ENCODE data around the gene RCVRN. TPM values are rescaled to one million over a fixed set of nuclear protein-coding genes. Genes with fewer than 3 reads are reported as not detected.

RCVRN gene
- total and polyA plus RNA-seq, 2 of the 4 experiments (the other 2 are of a cell fraction), result not detected

DNA sequence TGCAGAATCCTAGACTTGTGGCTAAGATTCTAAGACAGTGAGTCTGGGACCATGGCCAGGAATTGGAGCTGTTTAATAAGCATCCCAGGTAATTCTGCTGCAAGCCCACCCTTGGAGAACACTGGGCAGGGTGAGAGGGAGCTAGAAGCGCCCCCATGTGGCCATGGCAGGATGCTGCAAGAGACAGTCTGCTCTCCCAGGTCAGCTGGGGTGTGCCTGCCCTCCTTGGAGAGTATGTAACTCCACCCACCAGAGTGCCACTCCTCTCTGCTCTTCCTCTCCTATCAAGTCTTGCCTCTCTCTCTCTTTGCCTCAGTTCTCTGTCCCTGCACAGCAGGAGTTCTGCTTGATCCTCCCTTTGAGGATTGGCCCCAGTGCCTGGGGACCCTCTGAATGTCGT is 14.9 kb downstream of the RCVRN start:
- Histone ChIP-seq H3K9ac (ENCODE audit: low read depth, low read length) (no peak overlapping the region), H3K4me3 (ENCODE audit: insufficient read depth, low read depth, low read length) (no peak overlapping the region), H2BK5ac (ENCODE audit: low read depth, low read length, poor library complexity, severe bottlenecking) (no peak overlapping the region), H3K9me1 (ENCODE audit: insufficient read depth, low read length) (no peaks in the 10 kb centered on the region), H2BK20ac (ENCODE audit: low read depth, low read length) (no peak overlapping the region), H3K56ac (ENCODE audit: extremely low read depth, insufficient read depth, low read length) (no peak overlapping the region), H3K27ac (ENCODE audit: insufficient read depth, low read length) (no peak overlapping the region), H3K4me2 (ENCODE audit: low read depth, low read length) (no peak overlapping the region), H3K36me3 (ENCODE audit: control insufficient read depth, insufficient read depth, low read length) (no peaks in the 10 kb centered on the region), H2AK5ac (ENCODE audit: low read depth, low read length) (no peak overlapping the region), H3K79me1 (ENCODE audit: low read depth in 1 of 2, low read length in 2 of 2) (no peaks in the 10 kb centered on the region), H3K27me3 (ENCODE audit: control insufficient read depth, insufficient read depth, low read length) (no peaks in the 10 kb centered on the region), H3K14ac (replicated peaks; ENCODE audit: low read depth, low read length) (no peak overlapping the region), H4K5ac (ENCODE audit: low read depth, low read length) (no peak overlapping the region), H2BK120ac (ENCODE audit: low read depth, low read length) (no peak overlapping the region), H3K18ac (ENCODE audit: low read depth, low read length) (no peak overlapping the region), H3K4ac (ENCODE audit: low read depth, low read length) (no peak overlapping the region), H2AK9ac (replicated peaks; ENCODE audit: low read depth, low read length, poor library complexity) (no peak overlapping the region), H2BK15ac (ENCODE audit: low read depth, low read length) (no peak overlapping the region), H2AFZ (replicated peaks; ENCODE audit: low read length, poor library complexity) (no peak overlapping the region), H4K91ac (ENCODE audit: insufficient read depth, low read depth, low read length) (no peak overlapping the region), H4K8ac (ENCODE audit: low read depth in 2 of 2, low read length in 2 of 2) (no peak overlapping the region), H3K23ac (ENCODE audit: low read depth, low read length) (no peak overlapping the region), H3K4me1 (ENCODE audit: control insufficient read depth, insufficient read depth, low read length) (no peaks in the 10 kb centered on the region), H3K9me3 (ENCODE audit: control insufficient read depth, insufficient read depth, low read length) (no peaks in the 10 kb centered on the region), H4K20me1 (ENCODE audit: insufficient read depth, low read length) (no peaks in the 10 kb centered on the region)
- in situ Hi-C loops (cut with MboI; ENCODE audit: low sequenced_read_pairs) (no loop called here), intact Hi-C loops (cut with micrococcal nuclease) (no loop called here), dilution Hi-C loops (cut with HindIII; ENCODE audit: low sequenced_read_pairs, unreplicated experiment) (no loop called here)
- DNase-seq (no peak), ATAC-seq (ENCODE audit: low read depth) (0 out of 2 replicates have a peak, but pooled peaks have one; percentile 37)
- no TSS peak for BruUV-seq (replicated peaks)
- CTCF ChIA-PET, result interaction anchor here (0.8 to 1.8 kb wide), 7 partner anchors 9 to 99 kb away, joined by 3 to 6 read pairs (median 4); partner anchors contain the start of genes DHRS7C and RCVRN
- WGBS, 2 experiments (ENCODE audit: extremely low coverage in 2 of 2, insufficient read length in 1 of 2), result 29% methylated on average over 1 of the region's 2 CpGs; no CpG with 5 or more reads in 1 of the 2 experiments
- TF ChIP-seq BHLHE40 (IDR thresholded peaks at IDR 0.05; ENCODE audit: low read depth, low read length), result no peak
- peak; percentile 29; the same call in 1 of the 2 replicates for TF ChIP-seq SMC3 (IDR thresholded peaks at IDR 0.05; ENCODE audit: low read depth, low read length)
- TF ChIP-seq, protein P1, sequence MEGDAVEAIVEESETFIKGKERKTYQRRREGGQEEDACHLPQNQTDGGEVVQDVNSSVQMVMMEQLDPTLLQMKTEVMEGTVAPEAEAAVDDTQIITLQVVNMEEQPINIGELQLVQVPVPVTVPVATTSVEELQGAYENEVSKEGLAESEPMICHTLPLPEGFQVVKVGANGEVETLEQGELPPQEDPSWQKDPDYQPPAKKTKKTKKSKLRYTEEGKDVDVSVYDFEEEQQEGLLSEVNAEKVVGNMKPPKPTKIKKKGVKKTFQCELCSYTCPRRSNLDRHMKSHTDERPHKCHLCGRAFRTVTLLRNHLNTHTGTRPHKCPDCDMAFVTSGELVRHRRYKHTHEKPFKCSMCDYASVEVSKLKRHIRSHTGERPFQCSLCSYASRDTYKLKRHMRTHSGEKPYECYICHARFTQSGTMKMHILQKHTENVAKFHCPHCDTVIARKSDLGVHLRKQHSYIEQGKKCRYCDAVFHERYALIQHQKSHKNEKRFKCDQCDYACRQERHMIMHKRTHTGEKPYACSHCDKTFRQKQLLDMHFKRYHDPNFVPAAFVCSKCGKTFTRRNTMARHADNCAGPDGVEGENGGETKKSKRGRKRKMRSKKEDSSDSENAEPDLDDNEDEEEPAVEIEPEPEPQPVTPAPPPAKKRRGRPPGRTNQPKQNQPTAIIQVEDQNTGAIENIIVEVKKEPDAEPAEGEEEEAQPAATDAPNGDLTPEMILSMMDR (conservative IDR thresholded peaks at IDR 0.05; ENCODE audit: low read depth, low read length), result peak; percentile 34; the same call in 1 of the 2 replicates
- TF ChIP-seq FOS (IDR thresholded peaks at IDR 0.05; ENCODE audit: low read depth, low read length), result no peak
- TF ChIP-seq RAD21 (IDR thresholded peaks at IDR 0.05; ENCODE audit: low read length), result peak; percentile 18; the same call in 1 of the 2 replicates
- TF ChIP-seq, protein P2, sequence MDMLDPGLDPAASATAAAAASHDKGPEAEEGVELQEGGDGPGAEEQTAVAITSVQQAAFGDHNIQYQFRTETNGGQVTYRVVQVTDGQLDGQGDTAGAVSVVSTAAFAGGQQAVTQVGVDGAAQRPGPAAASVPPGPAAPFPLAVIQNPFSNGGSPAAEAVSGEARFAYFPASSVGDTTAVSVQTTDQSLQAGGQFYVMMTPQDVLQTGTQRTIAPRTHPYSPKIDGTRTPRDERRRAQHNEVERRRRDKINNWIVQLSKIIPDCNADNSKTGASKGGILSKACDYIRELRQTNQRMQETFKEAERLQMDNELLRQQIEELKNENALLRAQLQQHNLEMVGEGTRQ (IDR thresholded peaks at IDR 0.05; ENCODE audit: low read depth, low read length), result no peak
- POLR2A ChIA-PET (ENCODE audit: unreplicated experiment), result no interaction called here

Data from IMR-90 (cell line).